HepG2 (cell line): ENCODE results near the gene NEAT1. TPM values are rescaled to one million over a fixed set of nuclear protein-coding genes. Genes with fewer than 3 reads are reported as not detected.

Source experiments
- BRD4 ChIP-seq: sonication (generic); formaldehyde crosslinking; IDR thresholded peaks from 2 replicates; pipeline ENCODE4 v1.4.0; 2020; ENCODE audit warnings: missing genetic modification reagents
- BRF2 ChIP-seq: sonication (generic); formaldehyde crosslinking; IDR thresholded peaks from 2 replicates; pipeline ENCODE4 v1.8.1; 2022; ENCODE audit warnings: mild to moderate bottlenecking, missing genetic modification reagents
- HIVEP1 ChIP-seq: sonication (generic); formaldehyde crosslinking; IDR thresholded peaks from 2 replicates; pipeline ENCODE4 v1.4.0; 2020; ENCODE audit warnings: mild to moderate bottlenecking, missing genetic modification reagents
- MIER3 ChIP-seq: IDR thresholded peaks from 2 replicates; pipeline ENCODE4 v1.6.1; 2016; ENCODE audit warnings: missing compliant biosample characterization, borderline replicate concordance
- TARDBP ChIP-seq: sonication (generic); formaldehyde crosslinking; IDR thresholded peaks from 2 replicates; pipeline ENCODE4 v1.8.0; 2022; ENCODE audit warnings: mild to moderate bottlenecking, missing genetic modification reagents
- TBX3 ChIP-seq: fragments of 450-650 bp; IDR thresholded peaks from 2 replicates; pipeline ENCODE4 v1.6.1; 2017; ENCODE audit warnings: antibody characterized with exemption, mild to moderate bottlenecking, inconsistent platforms, borderline replicate concordance
- ZNF737 ChIP-seq: sonication (generic); formaldehyde crosslinking; IDR thresholded peaks from 2 replicates; pipeline ENCODE4 v1.5.0; 2020; ENCODE audit warnings: missing genetic modification reagents, mild to moderate bottlenecking, borderline replicate concordance
- polyA plus RNA-seq, 8 experiments: library from polyadenylated mRNA; depleted of rRNA in 3 of 8; stranded (reverse) in 7 of 8; unstranded in 1 of 8; fragments of >200 nt; fragmentation: Illumina TruSeq in 4 of 8; extraction: Trizol in 4 of 8; gene quantifications; 2 replicates each; pipeline versions ENCODE4 v1.2.1 to v1.2.3, GENCODE V29; 2011 to 2016; ENCODE audit warnings: low read depth in 4 of 8, missing spikeins in 1 of 8, mixed read lengths in 1 of 8; ENCODE audit not compliant: insufficient read depth in 1 of 8
- total RNA-seq, 5 experiments: library from RNA; depleted of rRNA; stranded (reverse); fragments of >200 nt; fragmentation: Illumina TruSeq; extraction: Trizol; gene quantifications; 2 replicates each; pipeline ENCODE4 v1.2.3, GENCODE V29; 2016; ENCODE audit warnings: low read depth in 1 of 5
- TF ChIP-seq, protein P1 (sequence below): sonication (generic); formaldehyde crosslinking; IDR thresholded peaks from 2 replicates; pipeline ENCODE4 v1.4.0; 2020; ENCODE audit warnings: missing genetic modification reagents
- TF ChIP-seq, protein P2 (sequence below): sonication (generic); formaldehyde crosslinking; IDR thresholded peaks from 2 replicates; pipeline ENCODE4 v1.4.0; 2020; ENCODE audit warnings: missing genetic modification reagents
- TF ChIP-seq, protein P3 (sequence below): sonication (generic); formaldehyde crosslinking; IDR thresholded peaks from 2 replicates; pipeline ENCODE4 v1.5.0; 2020; ENCODE audit warnings: mild to moderate bottlenecking, missing genetic modification reagents
- TF ChIP-seq, protein P4 (sequence below): sonication (generic); formaldehyde crosslinking; IDR thresholded peaks from 2 replicates; pipeline ENCODE4 v1.9.0; 2021; ENCODE audit warnings: missing genetic modification reagents, borderline replicate concordance
- TF ChIP-seq, protein P5 (sequence below): sonication (generic); formaldehyde crosslinking; conservative IDR thresholded peaks from 2 replicates; pipeline ENCODE4 v1.4.0; 2020; ENCODE audit warnings: missing genetic modification reagents

Gene NEAT1
- total and polyA plus RNA-seq, 2 of the 13 experiments (the other 11 are each of a cell fraction or from before 2014, with no cell fraction given): 20.5 to 41.2 TPM

DNA sequence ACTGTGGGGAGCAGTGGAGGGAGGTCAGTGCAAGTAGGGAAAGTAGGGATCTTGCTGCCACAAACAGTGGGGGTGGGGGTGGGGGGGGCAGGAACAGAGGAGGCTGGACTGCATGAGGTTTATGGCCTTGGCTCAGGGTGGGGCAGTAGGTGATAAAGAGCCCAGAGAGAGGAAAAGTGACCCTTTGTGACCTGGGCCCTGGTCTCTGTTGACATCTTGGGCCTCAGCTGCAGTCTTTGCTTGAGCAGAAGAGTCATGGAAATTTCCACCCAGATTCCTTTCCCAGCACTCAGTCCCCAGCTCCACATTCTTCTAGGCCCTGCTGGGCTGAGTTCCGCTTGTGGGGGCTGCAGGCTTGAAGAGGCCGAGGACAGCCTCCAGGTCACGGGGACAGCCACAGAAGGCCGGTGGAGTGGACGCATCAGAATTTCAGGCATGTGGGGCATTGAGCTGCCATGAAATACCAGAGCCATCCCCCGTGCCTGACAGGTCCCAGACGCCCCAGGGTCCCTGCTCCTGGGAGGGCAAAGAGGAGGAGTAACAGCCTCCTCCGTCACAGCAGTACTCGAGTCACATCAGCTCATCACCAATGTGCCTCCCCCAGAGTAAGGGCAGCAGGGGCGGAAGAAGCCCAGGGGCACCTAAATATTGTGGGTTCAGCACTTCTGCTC lies 66.6 kb downstream of the NEAT1 start (continued):
- TF ChIP-seq, protein P1, sequence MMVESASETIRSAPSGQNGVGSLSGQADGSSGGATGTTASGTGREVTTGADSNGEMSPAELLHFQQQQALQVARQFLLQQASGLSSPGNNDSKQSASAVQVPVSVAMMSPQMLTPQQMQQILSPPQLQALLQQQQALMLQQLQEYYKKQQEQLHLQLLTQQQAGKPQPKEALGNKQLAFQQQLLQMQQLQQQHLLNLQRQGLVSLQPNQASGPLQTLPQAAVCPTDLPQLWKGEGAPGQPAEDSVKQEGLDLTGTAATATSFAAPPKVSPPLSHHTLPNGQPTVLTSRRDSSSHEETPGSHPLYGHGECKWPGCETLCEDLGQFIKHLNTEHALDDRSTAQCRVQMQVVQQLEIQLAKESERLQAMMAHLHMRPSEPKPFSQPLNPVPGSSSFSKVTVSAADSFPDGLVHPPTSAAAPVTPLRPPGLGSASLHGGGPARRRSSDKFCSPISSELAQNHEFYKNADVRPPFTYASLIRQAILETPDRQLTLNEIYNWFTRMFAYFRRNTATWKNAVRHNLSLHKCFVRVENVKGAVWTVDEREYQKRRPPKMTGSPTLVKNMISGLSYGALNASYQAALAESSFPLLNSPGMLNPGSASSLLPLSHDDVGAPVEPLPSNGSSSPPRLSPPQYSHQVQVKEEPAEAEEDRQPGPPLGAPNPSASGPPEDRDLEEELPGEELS (CRISPR knock-in tag): peak; percentile 44
- no peak for TF ChIP-seq TBX3
- no peak for TF ChIP-seq ZNF737 (CRISPR knock-in tag)
- 0 out of 2 replicates have a peak, but pooled peaks have one; percentile 6 for TF ChIP-seq HIVEP1 (CRISPR knock-in tag)
- TF ChIP-seq MIER3 (CRISPR knock-in tag): peak; percentile 4; the same call in 1 of the 2 replicates
- no peak for TF ChIP-seq BRF2 (CRISPR knock-in tag)
- TF ChIP-seq, protein P2, sequence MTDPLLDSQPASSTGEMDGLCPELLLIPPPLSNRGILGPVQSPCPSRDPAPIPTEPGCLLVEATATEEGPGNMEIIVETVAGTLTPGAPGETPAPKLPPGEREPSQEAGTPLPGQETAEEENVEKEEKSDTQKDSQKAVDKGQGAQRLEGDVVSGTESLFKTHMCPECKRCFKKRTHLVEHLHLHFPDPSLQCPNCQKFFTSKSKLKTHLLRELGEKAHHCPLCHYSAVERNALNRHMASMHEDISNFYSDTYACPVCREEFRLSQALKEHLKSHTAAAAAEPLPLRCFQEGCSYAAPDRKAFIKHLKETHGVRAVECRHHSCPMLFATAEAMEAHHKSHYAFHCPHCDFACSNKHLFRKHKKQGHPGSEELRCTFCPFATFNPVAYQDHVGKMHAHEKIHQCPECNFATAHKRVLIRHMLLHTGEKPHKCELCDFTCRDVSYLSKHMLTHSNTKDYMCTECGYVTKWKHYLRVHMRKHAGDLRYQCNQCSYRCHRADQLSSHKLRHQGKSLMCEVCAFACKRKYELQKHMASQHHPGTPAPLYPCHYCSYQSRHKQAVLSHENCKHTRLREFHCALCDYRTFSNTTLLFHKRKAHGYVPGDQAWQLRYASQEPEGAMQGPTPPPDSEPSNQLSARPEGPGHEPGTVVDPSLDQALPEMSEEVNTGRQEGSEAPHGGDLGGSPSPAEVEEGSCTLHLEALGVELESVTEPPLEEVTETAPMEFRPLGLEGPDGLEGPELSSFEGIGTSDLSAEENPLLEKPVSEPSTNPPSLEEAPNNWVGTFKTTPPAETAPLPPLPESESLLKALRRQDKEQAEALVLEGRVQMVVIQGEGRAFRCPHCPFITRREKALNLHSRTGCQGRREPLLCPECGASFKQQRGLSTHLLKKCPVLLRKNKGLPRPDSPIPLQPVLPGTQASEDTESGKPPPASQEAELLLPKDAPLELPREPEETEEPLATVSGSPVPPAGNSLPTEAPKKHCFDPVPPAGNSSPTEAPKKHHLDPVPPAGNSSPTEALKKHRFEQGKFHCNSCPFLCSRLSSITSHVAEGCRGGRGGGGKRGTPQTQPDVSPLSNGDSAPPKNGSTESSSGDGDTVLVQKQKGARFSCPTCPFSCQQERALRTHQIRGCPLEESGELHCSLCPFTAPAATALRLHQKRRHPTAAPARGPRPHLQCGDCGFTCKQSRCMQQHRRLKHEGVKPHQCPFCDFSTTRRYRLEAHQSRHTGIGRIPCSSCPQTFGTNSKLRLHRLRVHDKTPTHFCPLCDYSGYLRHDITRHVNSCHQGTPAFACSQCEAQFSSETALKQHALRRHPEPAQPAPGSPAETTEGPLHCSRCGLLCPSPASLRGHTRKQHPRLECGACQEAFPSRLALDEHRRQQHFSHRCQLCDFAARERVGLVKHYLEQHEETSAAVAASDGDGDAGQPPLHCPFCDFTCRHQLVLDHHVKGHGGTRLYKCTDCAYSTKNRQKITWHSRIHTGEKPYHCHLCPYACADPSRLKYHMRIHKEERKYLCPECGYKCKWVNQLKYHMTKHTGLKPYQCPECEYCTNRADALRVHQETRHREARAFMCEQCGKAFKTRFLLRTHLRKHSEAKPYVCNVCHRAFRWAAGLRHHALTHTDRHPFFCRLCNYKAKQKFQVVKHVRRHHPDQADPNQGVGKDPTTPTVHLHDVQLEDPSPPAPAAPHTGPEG (CRISPR knock-in tag): 0 out of 2 replicates have a peak, but pooled peaks have one; percentile 3
- peak; percentile 62; the same call in 1 of the 2 replicates for TF ChIP-seq BRD4 (CRISPR knock-in tag)
- TF ChIP-seq, protein P3, sequence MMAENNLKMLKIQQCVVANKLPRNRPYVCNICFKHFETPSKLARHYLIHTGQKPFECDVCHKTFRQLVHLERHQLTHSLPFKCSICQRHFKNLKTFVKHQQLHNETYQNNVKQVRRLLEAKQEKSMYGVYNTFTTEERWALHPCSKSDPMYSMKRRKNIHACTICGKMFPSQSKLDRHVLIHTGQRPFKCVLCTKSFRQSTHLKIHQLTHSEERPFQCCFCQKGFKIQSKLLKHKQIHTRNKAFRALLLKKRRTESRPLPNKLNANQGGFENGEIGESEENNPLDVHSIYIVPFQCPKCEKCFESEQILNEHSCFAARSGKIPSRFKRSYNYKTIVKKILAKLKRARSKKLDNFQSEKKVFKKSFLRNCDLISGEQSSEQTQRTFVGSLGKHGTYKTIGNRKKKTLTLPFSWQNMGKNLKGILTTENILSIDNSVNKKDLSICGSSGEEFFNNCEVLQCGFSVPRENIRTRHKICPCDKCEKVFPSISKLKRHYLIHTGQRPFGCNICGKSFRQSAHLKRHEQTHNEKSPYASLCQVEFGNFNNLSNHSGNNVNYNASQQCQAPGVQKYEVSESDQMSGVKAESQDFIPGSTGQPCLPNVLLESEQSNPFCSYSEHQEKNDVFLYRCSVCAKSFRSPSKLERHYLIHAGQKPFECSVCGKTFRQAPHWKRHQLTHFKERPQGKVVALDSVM (CRISPR knock-in tag): peak; percentile 98
- TF ChIP-seq, protein P4, sequence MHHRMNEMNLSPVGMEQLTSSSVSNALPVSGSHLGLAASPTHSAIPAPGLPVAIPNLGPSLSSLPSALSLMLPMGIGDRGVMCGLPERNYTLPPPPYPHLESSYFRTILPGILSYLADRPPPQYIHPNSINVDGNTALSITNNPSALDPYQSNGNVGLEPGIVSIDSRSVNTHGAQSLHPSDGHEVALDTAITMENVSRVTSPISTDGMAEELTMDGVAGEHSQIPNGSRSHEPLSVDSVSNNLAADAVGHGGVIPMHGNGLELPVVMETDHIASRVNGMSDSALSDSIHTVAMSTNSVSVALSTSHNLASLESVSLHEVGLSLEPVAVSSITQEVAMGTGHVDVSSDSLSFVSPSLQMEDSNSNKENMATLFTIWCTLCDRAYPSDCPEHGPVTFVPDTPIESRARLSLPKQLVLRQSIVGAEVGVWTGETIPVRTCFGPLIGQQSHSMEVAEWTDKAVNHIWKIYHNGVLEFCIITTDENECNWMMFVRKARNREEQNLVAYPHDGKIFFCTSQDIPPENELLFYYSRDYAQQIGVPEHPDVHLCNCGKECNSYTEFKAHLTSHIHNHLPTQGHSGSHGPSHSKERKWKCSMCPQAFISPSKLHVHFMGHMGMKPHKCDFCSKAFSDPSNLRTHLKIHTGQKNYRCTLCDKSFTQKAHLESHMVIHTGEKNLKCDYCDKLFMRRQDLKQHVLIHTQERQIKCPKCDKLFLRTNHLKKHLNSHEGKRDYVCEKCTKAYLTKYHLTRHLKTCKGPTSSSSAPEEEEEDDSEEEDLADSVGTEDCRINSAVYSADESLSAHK (CRISPR knock-in tag): no peak
- peak; percentile 70; the same call in 1 of the 2 replicates for TF ChIP-seq TARDBP (CRISPR knock-in tag)
- TF ChIP-seq, protein P5, sequence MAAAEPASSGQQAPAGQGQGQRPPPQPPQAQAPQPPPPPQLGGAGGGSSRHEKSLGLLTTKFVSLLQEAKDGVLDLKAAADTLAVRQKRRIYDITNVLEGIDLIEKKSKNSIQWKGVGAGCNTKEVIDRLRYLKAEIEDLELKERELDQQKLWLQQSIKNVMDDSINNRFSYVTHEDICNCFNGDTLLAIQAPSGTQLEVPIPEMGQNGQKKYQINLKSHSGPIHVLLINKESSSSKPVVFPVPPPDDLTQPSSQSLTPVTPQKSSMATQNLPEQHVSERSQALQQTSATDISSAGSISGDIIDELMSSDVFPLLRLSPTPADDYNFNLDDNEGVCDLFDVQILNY: no peak
